ENCODE measurements around the gene PLCL1.

PLCL1 gene

GRCh38 chr2:198072655-198073054 lies 268.3 kb downstream of the PLCL1 start:
- ChIA-PET POLR2A (no interaction called here), CTCF (no interaction called here)
- no peak for TF ChIP-seq FOXM1 (IDR thresholded peaks at IDR 0.05; ENCODE audit: borderline replicate concordance)
- no peak for TF ChIP-seq CTBP1 (IDR thresholded peaks at IDR 0.05; ENCODE audit: borderline replicate concordance)
- no peak for TF ChIP-seq HDGF (IDR thresholded peaks at IDR 0.05; ENCODE audit: borderline replicate concordance)
- no peak for TF ChIP-seq TARDBP (IDR thresholded peaks at IDR 0.05)
- TF ChIP-seq, protein P1, sequence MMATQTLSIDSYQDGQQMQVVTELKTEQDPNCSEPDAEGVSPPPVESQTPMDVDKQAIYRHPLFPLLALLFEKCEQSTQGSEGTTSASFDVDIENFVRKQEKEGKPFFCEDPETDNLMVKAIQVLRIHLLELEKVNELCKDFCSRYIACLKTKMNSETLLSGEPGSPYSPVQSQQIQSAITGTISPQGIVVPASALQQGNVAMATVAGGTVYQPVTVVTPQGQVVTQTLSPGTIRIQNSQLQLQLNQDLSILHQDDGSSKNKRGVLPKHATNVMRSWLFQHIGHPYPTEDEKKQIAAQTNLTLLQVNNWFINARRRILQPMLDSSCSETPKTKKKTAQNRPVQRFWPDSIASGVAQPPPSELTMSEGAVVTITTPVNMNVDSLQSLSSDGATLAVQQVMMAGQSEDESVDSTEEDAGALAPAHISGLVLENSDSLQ (IDR thresholded peaks at IDR 0.05): no peak
- TF ChIP-seq FOXK2 (IDR thresholded peaks at IDR 0.05): no peak
- TF ChIP-seq NFRKB (IDR thresholded peaks at IDR 0.05): no peak
- no peak for TF ChIP-seq SUZ12 (IDR thresholded peaks at IDR 0.05)
- TF ChIP-seq L3MBTL2 (conservative IDR thresholded peaks at IDR 0.05): no peak
- no peak for DNase-seq (ENCODE audit: extremely low spot score)

GRCh38 chr2:198073253-198073652 lies 268.9 kb downstream of the PLCL1 start:
- TF ChIP-seq ARNT (IDR thresholded peaks at IDR 0.05): no peak
- no peak for DNase-seq (ENCODE audit: extremely low spot score)
- CTCF ChIA-PET: no interaction called here
- POLR2A ChIA-PET: no interaction called here

- ChIA-PET CTCF (no interaction called here), POLR2A (no interaction called here)
- no peak for TF ChIP-seq LEF1 (IDR thresholded peaks at IDR 0.05; ENCODE audit: borderline replicate concordance)
- no peak for TF ChIP-seq CTBP1 (IDR thresholded peaks at IDR 0.05; ENCODE audit: borderline replicate concordance)
- TF ChIP-seq SP1 (IDR thresholded peaks at IDR 0.05): no peak
- no peak for TF ChIP-seq NFRKB (IDR thresholded peaks at IDR 0.05)
- no peak for TF ChIP-seq BHLHE40 (IDR thresholded peaks at IDR 0.05; ENCODE audit: borderline replicate concordance)
- TF ChIP-seq SUZ12 (IDR thresholded peaks at IDR 0.05): no peak
- TF ChIP-seq FOXK2 (IDR thresholded peaks at IDR 0.05): no peak
- TF ChIP-seq L3MBTL2 (conservative IDR thresholded peaks at IDR 0.05): no peak
- TF ChIP-seq, protein P1 (IDR thresholded peaks at IDR 0.05): no peak
- TF ChIP-seq FOXA1 (IDR thresholded peaks at IDR 0.05): no peak
- TF ChIP-seq ZNF384 (IDR thresholded peaks at IDR 0.05): no peak
- no peak for TF ChIP-seq ARNT (IDR thresholded peaks at IDR 0.05)
- no peak for TF ChIP-seq ELF4 (IDR thresholded peaks at IDR 0.05)
- no peak for TF ChIP-seq TARDBP (IDR thresholded peaks at IDR 0.05)
- no peak for TF ChIP-seq HDGF (IDR thresholded peaks at IDR 0.05; ENCODE audit: borderline replicate concordance)
- no peak for TF ChIP-seq FOXM1 (IDR thresholded peaks at IDR 0.05; ENCODE audit: borderline replicate concordance)
- DNase-seq (ENCODE audit: extremely low spot score): no peak
Observed at GRCh38 chr2:198077477-198077876, 273.1 kb downstream of the PLCL1 start.

- DNase-seq (ENCODE audit: extremely low spot score): no peak
- POLR2A ChIA-PET: no interaction called here
- TF ChIP-seq FOXK2 (IDR thresholded peaks at IDR 0.05): no peak
- no peak for TF ChIP-seq NFRKB (IDR thresholded peaks at IDR 0.05)
- no peak for TF ChIP-seq BHLHE40 (IDR thresholded peaks at IDR 0.05; ENCODE audit: borderline replicate concordance)
- no peak for TF ChIP-seq L3MBTL2 (conservative IDR thresholded peaks at IDR 0.05)
- TF ChIP-seq HDGF (IDR thresholded peaks at IDR 0.05; ENCODE audit: borderline replicate concordance): no peak
- TF ChIP-seq LEF1 (IDR thresholded peaks at IDR 0.05; ENCODE audit: borderline replicate concordance): no peak
- TF ChIP-seq TARDBP (IDR thresholded peaks at IDR 0.05): no peak
- no peak for TF ChIP-seq ELF4 (IDR thresholded peaks at IDR 0.05)
- TF ChIP-seq ARNT (IDR thresholded peaks at IDR 0.05): no peak
- TF ChIP-seq FOXA1 (IDR thresholded peaks at IDR 0.05): no peak
- CTCF ChIA-PET: no interaction called here
Observed at GRCh38 chr2:198080879-198081765, 276.7 kb downstream of the PLCL1 start.

DNA sequence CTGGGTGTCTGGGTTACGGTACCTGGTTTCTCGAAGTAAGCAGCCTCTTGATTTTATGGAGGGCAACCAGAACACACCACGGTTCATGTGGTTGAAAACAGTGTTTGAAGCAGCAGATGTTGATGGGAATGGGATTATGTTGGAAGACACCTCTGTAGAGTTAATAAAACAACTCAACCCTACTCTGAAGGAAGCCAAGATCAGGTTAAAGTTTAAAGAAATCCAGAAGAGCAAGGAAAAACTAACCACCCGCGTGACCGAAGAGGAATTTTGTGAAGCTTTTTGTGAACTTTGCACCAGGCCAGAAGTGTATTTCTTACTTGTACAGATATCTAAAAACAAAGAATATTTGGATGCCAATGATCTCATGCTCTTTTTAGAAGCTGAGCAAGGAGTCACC lies 279.8 kb downstream of the PLCL1 start:
- TF ChIP-seq, protein P1 (IDR thresholded peaks at IDR 0.05): no peak
- TF ChIP-seq CTBP1 (IDR thresholded peaks at IDR 0.05; ENCODE audit: borderline replicate concordance) (no peak), SP1 (IDR thresholded peaks at IDR 0.05) (no peak), LEF1 (IDR thresholded peaks at IDR 0.05; ENCODE audit: borderline replicate concordance) (no peak), NFRKB (IDR thresholded peaks at IDR 0.05) (no peak), ARNT (IDR thresholded peaks at IDR 0.05) (no peak), FOXK2 (IDR thresholded peaks at IDR 0.05) (no peak), HDGF (IDR thresholded peaks at IDR 0.05; ENCODE audit: borderline replicate concordance) (no peak), ZNF384 (IDR thresholded peaks at IDR 0.05) (no peak), L3MBTL2 (conservative IDR thresholded peaks at IDR 0.05) (no peak), FOXM1 (IDR thresholded peaks at IDR 0.05; ENCODE audit: borderline replicate concordance) (no peak)
- ChIA-PET POLR2A (no interaction called here), CTCF (no interaction called here)
- DNase-seq (ENCODE audit: extremely low spot score): no peak

- ChIA-PET POLR2A (no interaction called here), CTCF (no interaction called here)
- DNase-seq (ENCODE audit: extremely low spot score): no peak
- TF ChIP-seq SP1 (IDR thresholded peaks at IDR 0.05) (no peak), ELF4 (IDR thresholded peaks at IDR 0.05) (no peak), CTBP1 (IDR thresholded peaks at IDR 0.05; ENCODE audit: borderline replicate concordance) (no peak), FOXK2 (IDR thresholded peaks at IDR 0.05) (no peak), ZNF384 (IDR thresholded peaks at IDR 0.05) (no peak)
Observed at GRCh38 chr2:198096002-198096401, 291.6 kb downstream of the PLCL1 start.
